CD14-positive monocyte (primary cell): ENCODE data around the gene MTA1. TPM values are rescaled to one million over a fixed set of nuclear protein-coding genes. Genes with fewer than 3 reads are reported as not detected.

Experiments
- DNase-seq, 3 donors: peaks; one replicate each; pipeline ENCODE4 v3.0.0-alpha.2; 2011 to 2022
- H2AFZ ChIP-seq: 2 replicates; pipeline ENCODE4 v1.6.0; 2012; ENCODE audit warnings: mild to moderate bottlenecking, low read depth, low read length, inconsistent platforms; ENCODE audit not compliant: insufficient read depth, poor library complexity, severe bottlenecking
- H3K27ac ChIP-seq, 2 donors: 1 replicate in 1 of 2; 2 replicates in 1 of 2; pipeline ENCODE4 v1.5.1; 2012 to 2013; ENCODE audit warnings: low read length in 2 of 2, control low read depth in 1 of 2, inconsistent platforms in 1 of 2, low read depth in 1 of 2, mild to moderate bottlenecking in 1 of 2
- H3K27me3 ChIP-seq, 2 donors: one replicate each; pipeline versions ENCODE4 v1.6.0 to v1.6.1; 2011 to 2013; ENCODE audit warnings: low read length in 2 of 2; ENCODE audit not compliant: control insufficient read depth in 2 of 2, insufficient read depth in 2 of 2
- H3K36me3 ChIP-seq, 2 donors: replicated peaks in 1 of 2; 1 replicate in 1 of 2; 2 replicates in 1 of 2; pipeline versions ENCODE4 v1.5.1 to v1.6.1; 2012 to 2013; ENCODE audit warnings: low read length in 2 of 2, control low read depth in 1 of 2, inconsistent platforms in 1 of 2, mild to moderate bottlenecking in 1 of 2; ENCODE audit not compliant: insufficient read depth in 2 of 2, control insufficient read depth in 1 of 2
- H3K4me1 ChIP-seq, 2 donors: 1 replicate in 1 of 2; 2 replicates in 1 of 2; pipeline versions ENCODE4 v1.5.1 to v1.6.1; 2012 to 2013; ENCODE audit warnings: low read length in 2 of 2, control low read depth in 1 of 2, inconsistent platforms in 1 of 2, mild to moderate bottlenecking in 1 of 2, moderate library complexity in 1 of 2; ENCODE audit not compliant: insufficient read depth in 2 of 2, control insufficient read depth in 1 of 2
- H3K4me2 ChIP-seq: replicated peaks from 2 replicates; pipeline ENCODE3; 2012; ENCODE audit warnings: low read length, moderate library complexity, mild to moderate bottlenecking; ENCODE audit not compliant: poor library complexity, severe bottlenecking; ENCODE audit errors: extremely low read depth
- H3K4me3 ChIP-seq, 3 experiments: fragments of 200-600 bp in 1 of 3; sonication (generic) in 1 of 3; replicated peaks in 1 of 3; 1 replicate in 2 of 3; 2 replicates in 1 of 3; pipeline ENCODE4 v1.5.1; 2011 to 2013; ENCODE audit warnings: low read length in 3 of 3, mild to moderate bottlenecking in 3 of 3, control low read depth in 2 of 3, low read depth in 2 of 3, inconsistent platforms in 1 of 3, moderate library complexity in 1 of 3
- H3K79me2 ChIP-seq: 2 replicates; pipeline ENCODE4 v1.6.0; 2012; ENCODE audit warnings: mild to moderate bottlenecking, control low read depth, inconsistent platforms, low read length, moderate library complexity; ENCODE audit not compliant: insufficient read depth
- H3K9ac ChIP-seq: 2 replicates; pipeline ENCODE4 v1.6.0; 2017; ENCODE audit warnings: low read length, mild to moderate bottlenecking; ENCODE audit not compliant: insufficient read depth, poor library complexity, severe bottlenecking
- H3K9me3 ChIP-seq, 2 donors: replicated peaks in 1 of 2; 1 replicate in 1 of 2; 2 replicates in 1 of 2; pipeline versions ENCODE4 v1.5.1 to v1.6.1; 2012 to 2013; ENCODE audit warnings: low read length in 2 of 2, control low read depth in 1 of 2; ENCODE audit not compliant: control insufficient read depth in 1 of 2, insufficient read depth in 1 of 2
- H4K20me1 ChIP-seq: 2 replicates; pipeline ENCODE4 v1.6.0; 2012; ENCODE audit warnings: mild to moderate bottlenecking, low read length, control low read depth, moderate library complexity; ENCODE audit not compliant: insufficient read depth
- H3K27ac Mint-ChIP-seq, 7 donors: one replicate each; pipeline ENCODE4 v1.8.0; 2020; ENCODE audit warnings: mild to moderate bottlenecking in 7 of 7, mixed read lengths in 7 of 7, moderate library complexity in 6 of 7, inconsistent platforms in 2 of 7
- H3K27me3 Mint-ChIP-seq, 3 donors: one replicate each; pipeline ENCODE4 v1.8.0; 2021 to 2022; ENCODE audit warnings: low read depth in 3 of 3, mild to moderate bottlenecking in 3 of 3, mixed read lengths in 3 of 3, moderate library complexity in 3 of 3, inconsistent platforms in 1 of 3
- H3K36me3 Mint-ChIP-seq, 2 donors: one replicate each; pipeline ENCODE4 v1.8.0; 2020; ENCODE audit warnings: mixed read lengths in 2 of 2, inconsistent platforms in 1 of 2, mild to moderate bottlenecking in 1 of 2
- H3K4me1 Mint-ChIP-seq: one replicate; pipeline ENCODE4 v1.8.0; 2020; ENCODE audit warnings: mild to moderate bottlenecking, mixed read lengths
- H3K4me3 Mint-ChIP-seq, 2 donors: one replicate each; pipeline ENCODE4 v1.8.0; 2020; ENCODE audit warnings: mild to moderate bottlenecking in 2 of 2, mixed read lengths in 2 of 2, moderate library complexity in 1 of 2
- H3K9me3 Mint-ChIP-seq, 7 donors: one replicate each; pipeline ENCODE4 v1.8.0; 2020 to 2022; ENCODE audit warnings: mixed read lengths in 7 of 7, mild to moderate bottlenecking in 6 of 7, moderate library complexity in 6 of 7, inconsistent platforms in 2 of 7
- CTCF ChIP-seq: fragments of 200-600 bp; IDR thresholded peaks from one replicate; pipeline ENCODE4 v1.8.0; 2022; ENCODE audit warnings: antibody characterized with exemption, mild to moderate bottlenecking
- WGBS: methylation state at CpG from one replicate; pipeline ENCODE4 v1.1.5; 2013; ENCODE audit warnings: missing lambda C conversion rate; ENCODE audit not compliant: insufficient coverage; 5-methylcytosine and 5-hydroxymethylcytosine counted together
- intact Hi-C, 2 donors: fragments of 100-400 bp; cut with micrococcal nuclease; formaldehyde crosslinking; loops; one replicate each; pipeline versions ENCODE4 v1.15.0 to v1.15.1; 2023
- polyA plus RNA-seq, 3 donors: library from polyadenylated mRNA; depleted of rRNA in 1 of 3; unstranded in 2 of 3; stranded (reverse) in 1 of 3; fragments of 300-500 nt in 2 of 3; fragments of >200 nt in 1 of 3; fragmentation: Illumina TruSeq in 2 of 3; gene quantifications; 1 replicate in 2 of 3; 2 replicates in 1 of 3; pipeline ENCODE4 v1.2.3, GENCODE V29; 2012 to 2021

The MTA1 gene
- polyA plus RNA-seq, 3 donors, result 0.91 to 102 (median 2.0) TPM

- no peak overlapping the region for H2AFZ ChIP-seq
- peaks cover 0 to 4% of the 10 kb centered on the region in 2 donors for H3K27me3 ChIP-seq
- Mint-ChIP-seq H3K27me3 (peaks cover 25 to 39% (median 28%) of the 10 kb centered on the region in 3 donors), H3K4me3 (no peak overlapping the region), H3K9me3 (peaks cover 0 to 2% (median 0%) of the 10 kb centered on the region in 7 donors), H3K27ac (no peak overlapping the region), H3K36me3 (no peaks in the 10 kb centered on the region), H3K4me1 (no peaks in the 10 kb centered on the region)
- TF ChIP-seq CTCF, result no peak
- no peaks in the 10 kb centered on the region for H3K4me1 ChIP-seq
- no peak overlapping the region for H3K27ac ChIP-seq
- intact Hi-C loops, result no loop called here
- H3K79me2 ChIP-seq, result no peaks in the 10 kb centered on the region
- H3K36me3 ChIP-seq, result no peaks in the 10 kb centered on the region
- no peak overlapping the region for H3K4me3 ChIP-seq
- H3K4me2 ChIP-seq, result no peak overlapping the region
- H3K9me3 ChIP-seq, result no peaks in the 10 kb centered on the region
- no peak overlapping the region for H3K9ac ChIP-seq
- 97% methylated on average over 16 of the region's 16 CpGs for WGBS
- no peak for DNase-seq
- H4K20me1 ChIP-seq, result no peaks in the 10 kb centered on the region
These were observed 85.5 kb downstream of the MTA1 start for GRCh38 chr14:105505101-105505500.

GRCh38 chr14:105507247-105507646 is 87.6 kb downstream of the MTA1 start:
- H3K4me3 Mint-ChIP-seq, result peak overlapping the region in 1 of 2 donors; percentile 28
- Histone ChIP-seq H3K79me2 (no peaks in the 10 kb centered on the region), H3K4me2 (no peak overlapping the region), H3K36me3 (no peaks in the 10 kb centered on the region), H3K9ac (no peak overlapping the region), H3K27ac (no peak overlapping the region), H4K20me1 (no peaks in the 10 kb centered on the region), H3K4me3 (no peak overlapping the region), H3K27me3 (peaks cover 0 to 4% of the 10 kb centered on the region in 2 donors), H3K4me1 (no peaks in the 10 kb centered on the region), H2AFZ (no peak overlapping the region), H3K9me3 (no peaks in the 10 kb centered on the region)
- H3K36me3 Mint-ChIP-seq, result no peaks in the 10 kb centered on the region
- WGBS, result 37% methylated on average over 13 of the region's 17 CpGs
- no peak overlapping the region for H3K27ac Mint-ChIP-seq
- no peaks in the 10 kb centered on the region for H3K4me1 Mint-ChIP-seq
- peaks cover 0 to 2% (median 0%) of the 10 kb centered on the region in 7 donors for H3K9me3 Mint-ChIP-seq
- H3K27me3 Mint-ChIP-seq, result peaks cover 29 to 50% (median 34%) of the 10 kb centered on the region in 3 donors
- intact Hi-C loops, result no loop called here
- DNase-seq, result no peak
- TF ChIP-seq CTCF, result no peak
